ENCODE measurements around the gene IRF2BP1.

GRCh38 chr19:45848922-45849321, 37.0 kb downstream of the IRF2BP1 start:
- peak; percentile 30 for TF ChIP-seq CTCF (IDR thresholded peaks at IDR 0.05)
- no peak for TF ChIP-seq ZFX (IDR thresholded peaks at IDR 0.05; ENCODE audit: borderline replicate concordance)
